Neural progenitor cell (in vitro differentiated cells): ENCODE results near the gene ADAMTS12.

Experiments used
- CTCF ChIP-seq: fragments of 200-600 bp; sonication (generic); IDR thresholded peaks from 2 replicates; pipeline ENCODE4 v1.5.1; 2017; ENCODE audit warnings: antibody characterized with exemption, mild to moderate bottlenecking
- EZH2 ChIP-seq: fragments of 200-600 bp; sonication (generic); IDR thresholded peaks from 2 replicates; pipeline ENCODE4 v1.6.1; 2017; ENCODE audit warnings: antibody characterized with exemption, mild to moderate bottlenecking, moderate library complexity

GRCh38 chr5:33892620-33893137 is 889 bp upstream of the ADAMTS12 start:
- TF ChIP-seq CTCF (no peak), EZH2 (no peak)
